Endothelial cell of umbilical vein (primary cell): ENCODE results near the gene HSPG2.

ENCODE experiments used
- CTCF ChIP-seq, 2 donors: IDR thresholded peaks; 1 replicate in 1 of 2; 2 replicates in 1 of 2; pipeline ENCODE4 v1.5.1; 2011; ENCODE audit warnings: low read length in 2 of 2, mild to moderate bottlenecking in 2 of 2, moderate library complexity in 2 of 2, control low read depth in 1 of 2, inconsistent platforms in 1 of 2, low read depth in 1 of 2; ENCODE audit not compliant: insufficient read depth in 1 of 2; ENCODE audit errors: extremely low read depth in 1 of 2
- EZH2 ChIP-seq: IDR thresholded peaks from 2 replicates; pipeline ENCODE4 v1.6.1; 2012; ENCODE audit warnings: borderline replicate concordance, low read depth, mild to moderate bottlenecking, moderate library complexity, low read length, inconsistent platforms; ENCODE audit not compliant: severe bottlenecking
- GATA2 ChIP-seq: IDR thresholded peaks from 2 replicates; pipeline ENCODE4 v1.7.0; 2011; ENCODE audit warnings: low read depth, mild to moderate bottlenecking, moderate library complexity, mixed read lengths, low read length; ENCODE audit not compliant: insufficient read length, insufficient read depth
- JUN ChIP-seq: IDR thresholded peaks from 2 replicates; pipeline ENCODE4 v1.6.1; 2011; ENCODE audit warnings: borderline replicate concordance, low read depth; ENCODE audit not compliant: insufficient read length, insufficient read depth
- MAX ChIP-seq: IDR thresholded peaks from 2 replicates; pipeline ENCODE4 v1.6.1; 2011; ENCODE audit not compliant: insufficient read depth, insufficient read length
- POLR2A ChIP-seq: IDR thresholded peaks from 2 replicates; pipeline ENCODE4 v1.6.1; 2012; ENCODE audit warnings: low read depth, mild to moderate bottlenecking, control low read depth, low read length
- POLR2AphosphoS5 ChIP-seq: IDR thresholded peaks from 2 replicates; pipeline ENCODE4 v1.6.1; 2012; ENCODE audit warnings: low read depth, mild to moderate bottlenecking, control low read depth, low read length, moderate library complexity; ENCODE audit not compliant: insufficient read depth

DNA sequence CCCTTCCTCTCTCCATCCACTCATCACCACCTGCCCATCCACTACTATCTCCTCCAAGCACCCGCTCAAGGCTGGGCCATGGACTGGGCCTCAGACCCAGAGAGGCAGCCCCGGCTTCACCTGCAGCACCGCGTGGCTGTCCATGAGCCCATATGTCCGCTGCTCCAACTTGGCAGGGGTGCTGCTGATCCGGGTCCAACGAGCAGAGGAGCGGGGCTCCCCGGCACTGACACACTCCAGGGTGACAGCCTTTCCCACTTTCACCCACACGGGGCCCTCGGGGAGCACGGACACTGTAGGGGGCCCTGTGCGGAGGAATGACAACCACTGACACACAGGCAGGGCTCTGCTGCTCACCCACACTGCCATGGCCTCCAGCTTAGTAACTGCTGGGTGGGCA, 96.1 kb downstream of the HSPG2 start:
- no peak for TF ChIP-seq CTCF (IDR thresholded peaks at IDR 0.05; ENCODE audit: extremely low read depth in 1 of 2, insufficient read depth in 1 of 2, low read depth in 1 of 2, low read length in 2 of 2)
- no peak for TF ChIP-seq POLR2A
- TF ChIP-seq JUN, result no peak
- TF ChIP-seq EZH2, result no peak
- TF ChIP-seq POLR2AphosphoS5, result no peak
- TF ChIP-seq MAX, result no peak
- no peak for TF ChIP-seq GATA2
